Muscle of arm (tissue), 12 donors: ENCODE measurements around the gene LBR. TPM values are rescaled to one million over a fixed set of nuclear protein-coding genes. Genes with fewer than 3 reads are reported as not detected.

Source experiments
- DNase-seq: peaks from one replicate; pipeline ENCODE4 v3.0.0-alpha.2; 2013
- polyA plus RNA-seq, 12 donors: library from polyadenylated mRNA; unstranded; fragments of 120-200 nt; gene quantifications; one replicate each; pipeline ENCODE4 v1.2.1, GENCODE V29; 2013; ENCODE audit not compliant: insufficient read length in 12 of 12

The LBR gene
- polyA plus RNA-seq, 12 donors = 30.1 to 68.3 (median 49.8) TPM; not detected in 1

DNA sequence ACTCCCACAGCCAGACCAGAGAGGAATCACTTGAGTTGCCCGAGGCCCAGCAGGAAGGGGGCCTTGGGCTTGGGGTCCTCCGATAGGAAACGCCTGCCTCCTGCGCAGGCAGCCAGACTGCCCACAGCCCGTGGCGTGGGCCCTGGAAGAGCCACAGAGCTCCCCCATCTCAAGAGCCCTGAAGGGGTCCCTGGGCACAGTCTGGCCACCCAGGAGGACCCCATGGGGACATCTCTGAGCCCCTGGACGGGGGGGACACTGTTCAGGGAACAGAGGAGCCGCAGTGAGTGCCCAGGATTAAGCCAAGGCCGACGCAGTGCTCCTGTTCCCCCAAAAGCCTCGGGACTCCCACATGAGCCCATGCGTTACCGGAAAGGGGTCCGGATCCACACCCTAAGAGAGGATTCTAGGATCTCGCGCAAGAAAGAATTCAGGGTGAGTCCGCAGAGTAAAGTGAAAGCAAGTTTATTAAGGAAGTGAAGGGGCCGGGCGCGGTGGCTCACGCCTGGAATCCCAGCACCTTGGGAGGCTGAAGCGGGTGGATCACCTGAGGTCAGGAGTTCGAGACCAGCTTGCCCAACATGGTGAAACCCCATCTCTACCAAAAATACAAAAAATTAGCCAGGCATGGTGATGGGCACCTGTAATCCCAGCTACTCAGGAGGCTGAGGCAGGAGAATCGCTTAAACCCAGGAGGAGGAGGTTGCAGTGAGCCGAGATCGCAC, 38.1 kb upstream of the LBR start:
- no peak for DNase-seq

DNA sequence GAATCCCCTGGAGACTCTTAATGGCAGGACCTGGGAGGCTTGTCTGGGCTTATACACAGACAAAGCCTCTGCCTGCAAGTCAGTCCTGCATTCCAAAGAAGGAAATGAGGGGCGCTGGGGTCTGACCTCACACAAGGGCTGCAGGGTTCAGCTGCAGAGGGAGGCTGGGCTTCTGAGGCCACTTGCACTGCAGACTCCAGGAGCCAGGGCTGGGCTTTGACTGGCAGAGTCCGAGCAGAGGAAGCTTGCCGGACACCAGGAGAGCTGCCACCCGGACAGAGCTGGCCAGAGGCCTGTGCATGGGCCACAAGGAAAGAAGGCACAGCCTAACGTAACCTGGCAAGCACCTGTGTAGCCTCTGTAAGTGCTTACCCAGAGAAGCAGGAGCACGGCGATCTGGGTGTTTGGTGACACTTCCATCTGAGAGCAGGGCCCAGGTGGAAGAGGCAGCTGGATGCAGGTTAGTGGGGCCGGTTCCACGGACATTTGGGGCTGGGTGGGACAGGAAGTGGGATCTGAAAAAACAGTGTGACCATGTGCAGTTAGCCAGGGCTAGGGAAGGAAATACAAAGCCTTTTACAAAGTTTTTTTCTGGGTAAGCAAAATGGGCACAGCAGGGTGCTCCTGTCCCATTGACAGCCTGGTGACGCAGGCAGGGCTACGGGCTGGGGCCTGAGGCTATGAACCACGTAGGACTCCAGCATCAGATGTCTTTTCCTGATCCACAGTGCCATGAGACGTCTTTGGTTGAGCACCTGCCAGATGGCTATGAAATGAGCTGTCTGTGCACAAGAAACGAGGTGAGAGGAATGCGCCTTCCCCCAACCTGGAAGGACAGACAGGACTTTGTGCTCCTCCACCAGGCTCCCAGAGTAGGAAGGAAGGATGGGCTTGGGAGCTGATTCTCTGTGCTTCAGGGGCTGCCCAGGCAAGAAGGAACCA, 37.3 kb upstream of the LBR start:
- no peak for DNase-seq

DNA sequence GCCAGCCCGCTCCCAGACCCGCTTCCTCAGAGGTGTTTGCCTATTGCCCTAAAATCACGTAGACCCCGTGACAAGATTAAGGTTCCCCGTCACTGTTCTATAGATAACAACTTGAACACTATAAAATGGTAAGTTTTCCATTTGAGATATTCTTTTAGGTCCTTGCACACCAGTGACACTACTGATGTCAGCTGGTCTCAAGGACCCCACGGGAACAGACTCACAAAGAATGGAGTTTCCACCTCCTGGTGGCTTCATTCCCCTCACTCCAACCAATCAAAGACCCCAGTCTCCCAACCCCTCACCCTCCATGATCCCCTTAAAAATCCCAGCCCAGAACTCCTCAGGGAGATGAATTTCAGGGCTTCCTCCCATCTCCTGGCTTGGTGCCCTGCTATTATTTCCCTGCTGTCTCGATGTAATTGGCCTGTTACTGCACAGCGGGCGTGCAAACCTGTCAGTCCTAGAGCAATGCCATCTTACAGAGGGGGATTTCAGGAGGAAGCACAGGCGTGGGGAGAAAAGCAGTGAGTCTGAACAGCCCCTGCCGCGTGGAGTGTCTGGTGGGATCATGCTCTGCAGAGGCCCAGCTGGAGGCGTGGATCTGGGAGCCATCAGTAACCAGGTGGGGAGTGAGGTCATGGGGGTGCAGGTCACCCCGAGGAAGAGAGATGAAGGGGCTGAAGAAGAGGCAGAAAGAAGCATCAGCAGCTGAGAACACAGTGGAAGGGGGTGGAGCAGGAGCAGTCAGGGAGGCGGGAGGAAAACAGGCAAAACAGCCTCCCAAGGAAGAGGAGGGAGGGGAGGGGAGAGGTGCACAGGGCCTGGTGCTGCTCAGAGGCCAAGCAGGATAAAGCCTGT, 35.1 kb upstream of the LBR start:
- no peak for DNase-seq

DNA sequence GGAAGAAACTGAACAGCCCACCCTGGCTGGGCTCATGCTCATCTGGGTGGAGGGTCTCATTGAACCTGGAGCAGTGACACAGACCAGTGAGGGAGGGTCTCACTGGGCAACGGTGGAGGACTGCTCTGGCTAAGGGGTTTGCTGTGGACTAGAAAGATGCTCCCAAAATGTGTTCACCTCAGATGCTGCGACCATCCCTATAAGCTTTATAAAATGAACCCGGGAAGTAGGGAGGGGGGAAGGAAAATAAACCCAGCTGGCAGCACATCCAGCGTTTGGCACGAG, 34.5 kb upstream of the LBR start:
- no peak for DNase-seq

DNA sequence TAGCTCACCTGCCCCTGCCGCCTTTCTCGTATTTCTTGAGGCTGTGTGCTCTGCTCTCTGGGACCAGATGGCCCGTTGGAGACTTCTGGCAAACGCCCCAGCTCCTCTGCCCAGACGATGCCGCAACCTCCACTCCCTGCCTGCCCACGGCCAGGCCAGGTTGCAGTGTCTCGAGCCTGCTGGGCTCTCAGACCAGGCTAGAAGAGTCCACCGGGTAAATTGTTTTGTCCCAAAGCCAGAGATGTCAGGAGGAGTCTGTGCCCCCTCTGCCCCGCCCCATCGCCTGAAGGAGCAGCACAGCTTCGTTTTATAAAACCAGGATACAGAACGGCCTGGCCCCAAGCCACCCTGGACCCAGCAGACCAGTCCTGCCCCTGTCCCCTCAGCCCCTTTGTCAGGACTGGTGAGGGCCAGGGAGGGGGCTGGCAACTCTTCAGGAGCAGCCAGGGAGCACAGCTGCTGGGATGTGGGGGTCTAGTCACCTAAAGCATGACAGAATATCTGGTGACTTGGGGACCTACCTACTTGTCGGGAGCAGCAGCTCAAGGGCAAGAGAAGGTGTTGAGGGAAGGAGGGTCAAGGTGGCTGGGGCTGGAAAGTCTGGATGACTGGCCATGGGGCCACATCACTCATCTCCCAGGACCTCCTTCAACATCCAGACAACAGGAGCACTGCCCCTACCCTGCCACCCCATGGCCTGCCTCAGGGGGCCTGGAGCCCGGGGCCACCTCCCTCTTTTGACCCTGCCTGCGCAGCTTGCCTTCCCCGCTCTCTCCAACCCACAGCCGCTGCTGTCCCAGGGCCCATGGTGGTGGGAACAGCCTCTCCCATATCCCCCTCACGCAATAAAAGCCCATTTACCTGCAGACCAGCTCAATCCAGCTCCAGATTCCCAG, 33.9 kb upstream of the LBR start:
- DNase-seq = no peak

- DNase-seq = no peak
Measured at GRCh38 chr1:225460737-225461532, 33.1 kb upstream of the LBR start.

GRCh38 chr1:225460021-225460736, 32.3 kb upstream of the LBR start:
- no peak for DNase-seq

DNA sequence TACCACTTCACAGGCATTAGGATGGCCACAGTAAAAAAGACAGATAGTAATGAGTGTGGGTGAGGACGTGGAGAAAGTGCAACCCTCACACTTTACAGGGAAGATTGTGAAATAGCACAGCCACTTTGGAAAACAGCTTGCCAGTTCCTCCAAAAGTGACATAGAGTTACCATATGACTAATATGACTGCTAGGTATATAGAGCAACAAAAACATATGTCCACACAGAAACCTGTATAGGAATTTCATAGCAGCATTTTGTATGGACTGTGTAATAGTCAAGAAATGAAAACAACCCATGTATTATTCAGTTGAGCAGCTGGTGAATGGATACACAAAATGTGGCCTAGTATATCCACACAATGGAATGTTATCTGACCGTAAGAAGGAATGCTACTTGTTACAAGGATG, 30.4 kb upstream of the LBR start:
- no peak for DNase-seq

GRCh38 chr1:225454733-225455132, 26.9 kb upstream of the LBR start:
- DNase-seq = no peak

DNA sequence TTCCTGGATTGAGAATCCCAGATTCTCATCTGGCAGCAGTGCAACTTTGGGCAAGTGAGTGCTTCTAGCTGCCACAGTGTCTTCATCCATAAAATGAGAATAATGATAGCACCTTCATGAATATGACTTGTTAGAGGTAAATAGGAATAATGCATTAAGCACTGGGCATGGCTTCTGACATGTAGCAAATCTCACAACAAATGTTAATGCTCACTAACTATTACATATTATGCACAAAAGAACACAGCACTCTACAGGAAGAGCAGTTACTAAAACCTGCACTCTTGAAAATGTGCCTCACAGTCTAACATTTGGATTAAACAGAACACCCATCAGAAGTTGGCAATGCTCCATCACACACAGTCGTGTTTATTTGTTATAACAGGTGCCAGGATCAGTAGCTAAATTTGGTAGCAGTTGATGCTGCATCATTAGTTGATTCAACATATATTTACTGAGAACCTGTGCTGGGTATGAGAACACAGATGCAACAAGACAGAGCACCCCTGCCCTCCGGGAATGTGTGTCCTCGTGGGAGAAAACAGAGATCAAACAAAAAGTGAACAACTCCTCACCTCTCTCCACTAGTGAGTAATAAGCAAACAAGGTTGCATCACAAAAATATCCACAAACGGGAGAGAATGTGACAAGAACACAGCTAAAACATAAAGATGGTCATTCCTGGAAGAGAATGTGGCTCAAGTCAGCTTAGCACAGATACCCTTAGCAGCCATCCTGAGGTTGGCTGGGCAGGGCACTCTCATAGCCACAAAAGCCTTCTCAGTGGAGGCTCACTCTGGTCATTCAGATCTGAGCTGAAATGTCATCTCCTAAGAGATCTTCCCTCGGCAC, 26.2 kb upstream of the LBR start:
- no peak for DNase-seq

DNA sequence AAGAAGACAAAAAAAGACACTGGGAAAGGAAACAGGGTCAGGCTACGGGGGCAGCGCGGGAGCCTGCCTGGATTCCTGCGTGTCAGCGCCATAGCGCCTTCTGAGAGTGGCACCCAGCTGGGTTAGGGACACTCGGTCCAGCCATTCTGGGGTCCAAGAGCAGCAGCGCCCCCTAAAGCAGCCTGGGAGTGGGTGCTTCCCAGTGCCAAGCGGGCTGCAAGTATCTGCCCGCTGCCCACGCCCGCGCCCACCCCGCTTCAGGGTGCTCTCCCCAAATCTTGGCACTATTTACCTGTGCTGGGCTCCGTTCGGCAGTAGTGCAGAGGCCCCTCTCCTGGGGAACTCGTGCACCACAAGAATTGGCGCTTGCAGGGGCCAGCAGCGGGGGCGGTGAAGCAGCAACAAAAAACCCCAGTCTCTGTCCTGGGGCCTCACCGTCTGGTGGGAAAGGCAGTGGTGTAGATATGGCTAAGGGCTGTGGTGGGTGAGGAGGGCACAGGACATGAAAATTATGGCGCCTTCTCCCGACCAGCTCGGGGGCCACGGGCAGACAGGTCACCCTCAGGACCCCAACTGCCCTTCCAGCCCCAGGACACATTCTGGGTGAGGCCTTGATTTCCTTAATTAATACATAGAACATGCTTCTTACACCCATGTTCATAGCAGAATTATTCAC, 24.1 kb upstream of the LBR start:
- no peak for DNase-seq

DNA sequence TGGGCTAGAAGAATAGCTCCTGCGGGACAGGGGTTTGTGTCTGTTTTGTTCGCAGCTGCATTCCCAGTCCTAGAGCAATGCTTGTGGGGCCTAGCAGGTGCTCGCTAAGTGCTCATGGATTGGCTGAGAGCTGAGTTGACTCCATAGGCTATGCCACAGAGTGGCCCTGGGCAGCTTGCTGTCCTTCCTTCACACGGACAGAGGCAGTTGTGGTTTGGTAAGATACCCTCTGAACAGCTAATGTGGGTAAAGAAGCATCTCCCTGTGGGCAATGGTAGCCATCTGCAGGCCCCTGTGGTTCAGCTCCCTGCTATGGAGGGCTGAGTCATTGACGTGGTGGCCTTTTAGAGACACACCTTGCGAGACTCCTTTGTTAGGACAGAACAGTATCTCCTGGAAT, 23.5 kb upstream of the LBR start:
- no peak for DNase-seq

GRCh38 chr1:225450491-225451191, 22.8 kb upstream of the LBR start:
- DNase-seq = no peak

DNA sequence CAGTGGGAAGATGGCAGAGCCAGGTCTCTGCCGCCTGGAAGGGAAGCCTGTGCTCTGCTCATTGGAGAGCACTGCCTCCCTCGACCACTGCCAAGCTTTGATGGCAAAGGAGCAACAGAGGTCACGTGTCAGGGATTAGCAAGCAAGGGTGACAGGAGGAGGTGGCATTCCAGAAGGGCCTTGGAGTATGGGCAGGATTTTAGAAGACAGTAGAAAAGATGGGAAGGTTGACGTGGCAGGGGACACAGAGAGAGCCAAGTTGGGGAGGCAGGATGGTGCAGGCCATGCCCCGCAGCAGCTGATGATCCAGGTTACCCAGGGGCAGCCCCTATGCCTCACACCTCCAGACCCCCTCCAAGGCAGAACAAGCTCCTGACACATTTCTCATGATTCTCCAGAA, 21.9 kb upstream of the LBR start:
- DNase-seq = no peak

DNA sequence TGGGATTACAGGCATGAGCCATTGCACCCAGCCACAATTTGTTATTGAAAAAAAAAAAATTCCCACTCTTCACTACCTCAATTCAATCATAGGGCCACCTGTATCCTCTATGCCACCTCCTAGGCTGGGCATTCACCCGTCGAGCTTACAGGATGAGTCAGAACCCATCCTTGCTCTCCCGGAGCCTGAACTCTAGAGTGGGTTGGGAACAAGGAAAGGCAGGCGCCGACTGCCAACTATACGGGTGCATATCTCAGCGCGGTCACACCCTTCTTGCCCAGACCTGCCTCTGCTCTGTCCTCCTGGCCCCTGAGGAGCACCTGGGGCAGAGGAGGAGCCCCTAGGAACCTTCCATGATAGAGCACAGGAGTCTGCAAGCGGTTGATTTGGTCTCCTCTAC, 21.4 kb upstream of the LBR start:
- no peak for DNase-seq

DNA sequence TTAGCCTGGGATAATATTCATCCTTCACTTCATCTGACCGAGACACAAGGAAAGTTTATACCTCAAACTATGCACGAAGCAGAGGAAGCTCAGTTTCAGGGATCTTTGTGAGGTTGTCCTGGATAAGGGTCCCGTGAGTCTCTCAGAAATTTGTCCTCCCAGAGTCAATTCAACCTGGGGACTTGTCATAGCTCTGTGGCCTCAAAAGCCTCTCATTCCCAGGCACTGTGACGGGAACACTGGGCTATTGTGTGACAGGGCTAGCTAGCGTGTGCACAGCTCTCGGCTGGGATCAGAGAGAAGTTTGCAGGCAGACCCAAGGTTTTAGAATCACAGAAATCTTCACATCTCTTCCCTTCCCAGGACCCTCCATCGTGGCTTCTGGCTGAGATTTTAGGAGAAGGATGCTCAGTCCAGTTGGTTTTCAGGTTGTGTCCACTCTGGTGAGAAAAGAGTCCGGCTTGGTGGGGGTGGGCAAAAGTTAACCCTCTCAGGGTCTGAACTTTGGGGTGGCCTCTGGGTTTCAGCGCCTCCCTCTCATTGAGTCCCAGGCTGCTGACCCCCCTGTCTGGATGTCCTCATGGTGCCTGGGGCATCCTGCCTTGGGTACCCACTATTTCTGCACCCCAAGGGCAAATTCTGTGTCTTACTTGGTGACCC, 20.4 kb upstream of the LBR start:
- no peak for DNase-seq

DNA sequence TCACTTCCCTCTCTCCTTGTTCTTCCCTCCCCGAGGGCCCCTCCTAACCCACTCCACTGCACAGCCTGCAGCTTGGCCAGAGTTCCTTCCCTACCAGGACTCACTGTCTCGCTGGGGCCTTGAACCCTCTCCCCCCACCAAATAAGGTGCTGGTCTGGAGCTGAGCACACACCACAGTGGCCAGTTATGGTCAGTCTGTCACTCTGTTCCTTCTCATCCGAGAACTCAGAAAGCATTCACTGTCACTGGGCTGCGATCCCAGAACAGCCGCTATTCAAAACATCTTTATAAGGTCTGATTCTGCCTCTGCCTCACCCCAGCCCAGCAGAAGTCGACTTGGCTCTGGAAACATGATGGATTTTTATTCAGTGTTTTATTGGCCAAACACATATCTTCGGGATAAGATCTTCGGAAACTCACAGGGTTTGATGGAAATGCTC, 19.8 kb upstream of the LBR start:
- DNase-seq = peak; percentile 58
